HG03521 (cell line): ENCODE results near the gene WDFY1.
A peak's percentile ranks its signal among the peaks of the same experiment; 100 is the strongest.
"Not testable (repeated sequence)": the region's sequence is repeated elsewhere in the genome, so short reads cannot be mapped to it uniquely, and the experiment has no call there.

Experiments
- ATAC-seq: cut with Tn5 transposase; IDR thresholded peaks from one replicate; pipeline ENCODE4 v1.9.1; 2021; ENCODE audit warnings: mild to moderate bottlenecking, moderate library complexity; ENCODE audit not compliant: unreplicated experiment

WDFY1 gene

GRCh38 chr2:223897669-223898330 lies 47.3 kb downstream of the WDFY1 start:
- ATAC-seq, result no peak

- peak; percentile 63 for ATAC-seq
Measured at GRCh38 chr2:223896833-223897311, 48.3 kb downstream of the WDFY1 start.

- no peak for ATAC-seq
Measured at GRCh38 chr2:223894968-223895367, 50.2 kb downstream of the WDFY1 start.

- no peak for ATAC-seq
Measured at GRCh38 chr2:223894009-223894408, 51.1 kb downstream of the WDFY1 start.

- ATAC-seq, result no peak
Measured at GRCh38 chr2:223890721-223891120, 54.4 kb downstream of the WDFY1 start.

- ATAC-seq, result no peak
Measured at GRCh38 chr2:223889229-223889628, 55.9 kb downstream of the WDFY1 start.

GRCh38 chr2:223888251-223888650 lies 56.9 kb downstream of the WDFY1 start:
- no peak for ATAC-seq

- ATAC-seq, result no peak
Measured at GRCh38 chr2:223887127-223887526, 58.0 kb downstream of the WDFY1 start.

GRCh38 chr2:223886726-223887125 lies 58.4 kb downstream of the WDFY1 start:
- no peak for ATAC-seq

GRCh38 chr2:223884399-223884798 lies 60.7 kb downstream of the WDFY1 start:
- peak; percentile 73 for ATAC-seq

- no peak for ATAC-seq
Measured at GRCh38 chr2:223882715-223883114, 62.4 kb downstream of the WDFY1 start.

- no peak for ATAC-seq
Measured at GRCh38 chr2:223880796-223881195, 64.3 kb downstream of the WDFY1 start.

- ATAC-seq, result peak; percentile 37
Measured at GRCh38 chr2:223877721-223878410, 67.3 kb downstream of the WDFY1 start.

GRCh38 chr2:223873672-223874071 lies 71.5 kb downstream of the WDFY1 start:
- no peak for ATAC-seq

GRCh38 chr2:223872772-223873171 lies 72.4 kb downstream of the WDFY1 start:
- ATAC-seq, result not testable (repeated sequence)

- not testable (repeated sequence) for ATAC-seq
Measured at GRCh38 chr2:223871661-223872060, 73.5 kb downstream of the WDFY1 start.

- ATAC-seq, result no peak
Measured at GRCh38 chr2:223870840-223871611, 74.1 kb downstream of the WDFY1 start.

- peak; percentile 47 for ATAC-seq
Measured at GRCh38 chr2:223868005-223868404, 77.1 kb downstream of the WDFY1 start.

- ATAC-seq, result no peak
Measured at GRCh38 chr2:223865907-223866508, 79.1 kb downstream of the WDFY1 start.

- no peak for ATAC-seq
Measured at GRCh38 chr2:223865124-223865523, 80.0 kb downstream of the WDFY1 start.

- no peak for ATAC-seq
Measured at GRCh38 chr2:223863491-223863890, 81.6 kb downstream of the WDFY1 start.
